ENCODE results near the gene LRCH1. TPM values are rescaled to one million over a fixed set of nuclear protein-coding genes. Genes with fewer than 3 reads are reported as not detected.

Gene LRCH1
- total and polyA plus RNA-seq, 2 experiments from 2014 or later = 3.9 to 9.2 TPM

DNA sequence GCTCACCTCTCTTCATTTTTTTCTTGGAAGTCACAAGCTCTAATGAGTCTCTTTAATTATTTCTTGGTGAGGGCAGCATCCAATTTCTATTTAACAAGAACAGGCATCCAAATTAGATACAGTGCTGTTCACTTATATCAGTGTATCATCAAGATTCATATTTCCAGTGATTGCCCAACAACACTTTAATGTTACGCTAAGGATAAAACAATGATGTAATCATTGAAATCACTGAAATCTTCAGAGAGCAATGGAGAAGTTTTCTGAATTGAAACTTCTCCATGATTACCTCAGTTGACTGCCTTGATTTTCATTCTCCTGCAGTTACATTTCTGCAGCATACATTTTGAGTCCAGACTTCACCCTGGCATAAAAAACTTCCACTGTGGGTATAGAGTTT lies 17.1 kb upstream of the LRCH1 start (continued):
- TF ChIP-seq, protein P1, sequence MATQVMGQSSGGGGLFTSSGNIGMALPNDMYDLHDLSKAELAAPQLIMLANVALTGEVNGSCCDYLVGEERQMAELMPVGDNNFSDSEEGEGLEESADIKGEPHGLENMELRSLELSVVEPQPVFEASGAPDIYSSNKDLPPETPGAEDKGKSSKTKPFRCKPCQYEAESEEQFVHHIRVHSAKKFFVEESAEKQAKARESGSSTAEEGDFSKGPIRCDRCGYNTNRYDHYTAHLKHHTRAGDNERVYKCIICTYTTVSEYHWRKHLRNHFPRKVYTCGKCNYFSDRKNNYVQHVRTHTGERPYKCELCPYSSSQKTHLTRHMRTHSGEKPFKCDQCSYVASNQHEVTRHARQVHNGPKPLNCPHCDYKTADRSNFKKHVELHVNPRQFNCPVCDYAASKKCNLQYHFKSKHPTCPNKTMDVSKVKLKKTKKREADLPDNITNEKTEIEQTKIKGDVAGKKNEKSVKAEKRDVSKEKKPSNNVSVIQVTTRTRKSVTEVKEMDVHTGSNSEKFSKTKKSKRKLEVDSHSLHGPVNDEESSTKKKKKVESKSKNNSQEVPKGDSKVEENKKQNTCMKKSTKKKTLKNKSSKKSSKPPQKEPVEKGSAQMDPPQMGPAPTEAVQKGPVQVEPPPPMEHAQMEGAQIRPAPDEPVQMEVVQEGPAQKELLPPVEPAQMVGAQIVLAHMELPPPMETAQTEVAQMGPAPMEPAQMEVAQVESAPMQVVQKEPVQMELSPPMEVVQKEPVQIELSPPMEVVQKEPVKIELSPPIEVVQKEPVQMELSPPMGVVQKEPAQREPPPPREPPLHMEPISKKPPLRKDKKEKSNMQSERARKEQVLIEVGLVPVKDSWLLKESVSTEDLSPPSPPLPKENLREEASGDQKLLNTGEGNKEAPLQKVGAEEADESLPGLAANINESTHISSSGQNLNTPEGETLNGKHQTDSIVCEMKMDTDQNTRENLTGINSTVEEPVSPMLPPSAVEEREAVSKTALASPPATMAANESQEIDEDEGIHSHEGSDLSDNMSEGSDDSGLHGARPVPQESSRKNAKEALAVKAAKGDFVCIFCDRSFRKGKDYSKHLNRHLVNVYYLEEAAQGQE (IDR thresholded peaks at IDR 0.05; ENCODE audit: unreplicated experiment) = no peak
- TF ChIP-seq, protein P2, sequence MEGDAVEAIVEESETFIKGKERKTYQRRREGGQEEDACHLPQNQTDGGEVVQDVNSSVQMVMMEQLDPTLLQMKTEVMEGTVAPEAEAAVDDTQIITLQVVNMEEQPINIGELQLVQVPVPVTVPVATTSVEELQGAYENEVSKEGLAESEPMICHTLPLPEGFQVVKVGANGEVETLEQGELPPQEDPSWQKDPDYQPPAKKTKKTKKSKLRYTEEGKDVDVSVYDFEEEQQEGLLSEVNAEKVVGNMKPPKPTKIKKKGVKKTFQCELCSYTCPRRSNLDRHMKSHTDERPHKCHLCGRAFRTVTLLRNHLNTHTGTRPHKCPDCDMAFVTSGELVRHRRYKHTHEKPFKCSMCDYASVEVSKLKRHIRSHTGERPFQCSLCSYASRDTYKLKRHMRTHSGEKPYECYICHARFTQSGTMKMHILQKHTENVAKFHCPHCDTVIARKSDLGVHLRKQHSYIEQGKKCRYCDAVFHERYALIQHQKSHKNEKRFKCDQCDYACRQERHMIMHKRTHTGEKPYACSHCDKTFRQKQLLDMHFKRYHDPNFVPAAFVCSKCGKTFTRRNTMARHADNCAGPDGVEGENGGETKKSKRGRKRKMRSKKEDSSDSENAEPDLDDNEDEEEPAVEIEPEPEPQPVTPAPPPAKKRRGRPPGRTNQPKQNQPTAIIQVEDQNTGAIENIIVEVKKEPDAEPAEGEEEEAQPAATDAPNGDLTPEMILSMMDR (conservative IDR thresholded peaks at IDR 0.05; ENCODE audit: low read depth in 2 of 2) = no peak
- no peak for TF ChIP-seq ZNF331 (CRISPR knock-in tag; IDR thresholded peaks at IDR 0.05; ENCODE audit: low read depth)

DNA sequence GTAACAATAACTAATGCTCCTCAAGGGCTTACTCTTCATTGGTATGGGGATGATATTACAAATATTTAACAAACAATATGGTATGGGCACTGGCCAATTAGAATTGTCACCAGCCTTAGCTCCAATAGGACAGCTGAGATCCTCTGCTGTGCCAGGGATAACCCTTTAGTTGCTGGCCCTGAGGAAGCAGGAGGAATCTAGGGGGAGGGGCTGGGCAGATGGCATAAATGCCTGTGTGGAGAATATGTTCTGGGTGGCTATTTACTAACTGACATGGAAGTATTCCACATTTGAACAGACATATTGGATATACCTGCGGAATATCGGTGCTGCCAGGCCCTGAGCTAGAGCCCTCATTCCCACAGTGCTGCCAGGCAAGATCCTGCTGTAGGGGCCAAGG lies 16.6 kb upstream of the LRCH1 start:
- ATAC-seq (no peak; the same call in 2 of the 3 replicates), DNase-seq (ENCODE audit: low spot score) (no peak)
- peaks cover 2% of the 10 kb centered on the region for H3K27me3 Mint-ChIP-seq (ENCODE audit: insufficient read depth, low read depth, poor library complexity)
- Histone ChIP-seq H3K4me1 (ENCODE audit: insufficient read depth) (peaks cover 4% of the 10 kb centered on the region; the same call in 1 of the 2 replicates), H3K4me2 (no peak overlapping the region), H3F3A (replicated peaks; ENCODE audit: low read depth) (no peaks in the 10 kb centered on the region), H3K36me3 (ENCODE audit: insufficient read depth) (no peaks in the 10 kb centered on the region), H3K9me2 (ENCODE audit: insufficient read depth) (no peaks in the 10 kb centered on the region), H2AFZ (no peak overlapping the region), H3K27ac (ENCODE audit: low read depth) (no peak overlapping the region), H3K27me3 (ENCODE audit: insufficient read depth) (no peaks in the 10 kb centered on the region), H4K20me1 (replicated peaks; ENCODE audit: insufficient read depth) (no peaks in the 10 kb centered on the region), H3K79me2 (replicated peaks; ENCODE audit: insufficient read depth) (no peaks in the 10 kb centered on the region), H3K4me3 (no peak overlapping the region)
- no peak overlapping the region for H3K27ac Mint-ChIP-seq
- TF ChIP-seq, protein P1 (IDR thresholded peaks at IDR 0.05; ENCODE audit: unreplicated experiment) = no peak
- TF ChIP-seq, protein P3, sequence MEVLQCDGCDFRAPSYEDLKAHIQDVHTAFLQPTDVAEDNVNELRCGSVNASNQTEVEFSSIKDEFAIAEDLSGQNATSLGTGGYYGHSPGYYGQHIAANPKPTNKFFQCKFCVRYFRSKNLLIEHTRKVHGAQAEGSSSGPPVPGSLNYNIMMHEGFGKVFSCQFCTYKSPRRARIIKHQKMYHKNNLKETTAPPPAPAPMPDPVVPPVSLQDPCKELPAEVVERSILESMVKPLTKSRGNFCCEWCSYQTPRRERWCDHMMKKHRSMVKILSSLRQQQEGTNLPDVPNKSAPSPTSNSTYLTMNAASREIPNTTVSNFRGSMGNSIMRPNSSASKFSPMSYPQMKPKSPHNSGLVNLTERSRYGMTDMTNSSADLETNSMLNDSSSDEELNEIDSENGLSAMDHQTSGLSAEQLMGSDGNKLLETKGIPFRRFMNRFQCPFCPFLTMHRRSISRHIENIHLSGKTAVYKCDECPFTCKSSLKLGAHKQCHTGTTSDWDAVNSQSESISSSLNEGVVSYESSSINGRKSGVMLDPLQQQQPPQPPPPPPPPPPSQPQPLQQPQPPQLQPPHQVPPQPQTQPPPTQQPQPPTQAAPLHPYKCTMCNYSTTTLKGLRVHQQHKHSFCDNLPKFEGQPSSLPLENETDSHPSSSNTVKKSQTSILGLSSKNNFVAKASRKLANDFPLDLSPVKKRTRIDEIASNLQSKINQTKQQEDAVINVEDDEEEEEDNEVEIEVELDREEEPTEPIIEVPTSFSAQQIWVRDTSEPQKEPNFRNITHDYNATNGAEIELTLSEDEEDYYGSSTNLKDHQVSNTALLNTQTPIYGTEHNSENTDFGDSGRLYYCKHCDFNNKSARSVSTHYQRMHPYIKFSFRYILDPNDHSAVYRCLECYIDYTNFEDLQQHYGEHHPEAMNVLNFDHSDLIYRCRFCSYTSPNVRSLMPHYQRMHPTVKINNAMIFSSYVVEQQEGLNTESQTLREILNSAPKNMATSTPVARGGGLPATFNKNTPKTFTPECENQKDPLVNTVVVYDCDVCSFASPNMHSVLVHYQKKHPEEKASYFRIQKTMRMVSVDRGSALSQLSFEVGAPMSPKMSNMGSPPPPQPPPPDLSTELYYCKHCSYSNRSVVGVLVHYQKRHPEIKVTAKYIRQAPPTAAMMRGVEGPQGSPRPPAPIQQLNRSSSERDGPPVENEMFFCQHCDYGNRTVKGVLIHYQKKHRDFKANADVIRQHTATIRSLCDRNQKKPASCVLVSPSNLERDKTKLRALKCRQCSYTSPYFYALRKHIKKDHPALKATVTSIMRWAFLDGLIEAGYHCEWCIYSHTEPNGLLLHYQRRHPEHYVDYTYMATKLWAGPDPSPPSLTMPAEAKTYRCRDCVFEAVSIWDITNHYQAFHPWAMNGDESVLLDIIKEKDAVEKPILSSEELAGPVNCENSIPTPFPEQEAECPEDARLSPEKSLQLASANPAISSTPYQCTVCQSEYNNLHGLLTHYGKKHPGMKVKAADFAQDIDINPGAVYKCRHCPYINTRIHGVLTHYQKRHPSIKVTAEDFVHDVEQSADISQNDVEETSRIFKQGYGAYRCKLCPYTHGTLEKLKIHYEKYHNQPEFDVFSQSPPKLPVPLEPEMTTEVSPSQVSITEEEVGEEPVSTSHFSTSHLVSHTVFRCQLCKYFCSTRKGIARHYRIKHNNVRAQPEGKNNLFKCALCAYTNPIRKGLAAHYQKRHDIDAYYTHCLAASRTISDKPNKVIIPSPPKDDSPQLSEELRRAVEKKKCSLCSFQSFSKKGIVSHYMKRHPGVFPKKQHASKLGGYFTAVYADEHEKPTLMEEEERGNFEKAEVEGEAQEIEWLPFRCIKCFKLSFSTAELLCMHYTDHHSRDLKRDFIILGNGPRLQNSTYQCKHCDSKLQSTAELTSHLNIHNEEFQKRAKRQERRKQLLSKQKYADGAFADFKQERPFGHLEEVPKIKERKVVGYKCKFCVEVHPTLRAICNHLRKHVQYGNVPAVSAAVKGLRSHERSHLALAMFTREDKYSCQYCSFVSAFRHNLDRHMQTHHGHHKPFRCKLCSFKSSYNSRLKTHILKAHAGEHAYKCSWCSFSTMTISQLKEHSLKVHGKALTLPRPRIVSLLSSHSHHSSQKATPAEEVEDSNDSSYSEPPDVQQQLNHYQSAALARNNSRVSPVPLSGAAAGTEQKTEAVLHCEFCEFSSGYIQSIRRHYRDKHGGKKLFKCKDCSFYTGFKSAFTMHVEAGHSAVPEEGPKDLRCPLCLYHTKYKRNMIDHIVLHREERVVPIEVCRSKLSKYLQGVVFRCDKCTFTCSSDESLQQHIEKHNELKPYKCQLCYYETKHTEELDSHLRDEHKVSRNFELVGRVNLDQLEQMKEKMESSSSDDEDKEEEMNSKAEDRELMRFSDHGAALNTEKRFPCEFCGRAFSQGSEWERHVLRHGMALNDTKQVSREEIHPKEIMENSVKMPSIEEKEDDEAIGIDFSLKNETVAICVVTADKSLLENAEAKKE (CRISPR knock-in tag; IDR thresholded peaks at IDR 0.05) = no peak
- TF ChIP-seq STAT1 (IDR thresholded peaks at IDR 0.05; ENCODE audit: unreplicated experiment) (no peak), EZH2phosphoT487 (IDR thresholded peaks at IDR 0.05; ENCODE audit: unreplicated experiment) (no peak), JUNB (IDR thresholded peaks at IDR 0.05; ENCODE audit: unreplicated experiment) (no peak), ZNF331 (CRISPR knock-in tag; IDR thresholded peaks at IDR 0.05; ENCODE audit: low read depth) (no peak), POLR2AphosphoS5 (IDR thresholded peaks at IDR 0.05; ENCODE audit: low read depth) (no peak)
- no peaks in the 10 kb centered on the region for H3K36me3 Mint-ChIP-seq (ENCODE audit: low read depth)
- no peaks in the 10 kb centered on the region; the same call in 2 of the 3 replicates for H3K4me1 Mint-ChIP-seq
- H3K4me3 Mint-ChIP-seq = no peak overlapping the region
- no peaks in the 10 kb centered on the region for H3K9me3 Mint-ChIP-seq
